ENCODE measurements around the gene KRTAP16-1. TPM values are rescaled to one million over a fixed set of nuclear protein-coding genes. Genes with fewer than 3 reads are reported as not detected.

The KRTAP16-1 gene
- total and polyA plus RNA-seq, 10 of the 15 experiments (the other 5 are each of a cell fraction or from before 2014, with no cell fraction given), result 0.23 TPM; not detected in 9

- TF ChIP-seq GABPA (IDR thresholded peaks at IDR 0.05; ENCODE audit: low read depth), result no peak
- TF ChIP-seq, protein P1, sequence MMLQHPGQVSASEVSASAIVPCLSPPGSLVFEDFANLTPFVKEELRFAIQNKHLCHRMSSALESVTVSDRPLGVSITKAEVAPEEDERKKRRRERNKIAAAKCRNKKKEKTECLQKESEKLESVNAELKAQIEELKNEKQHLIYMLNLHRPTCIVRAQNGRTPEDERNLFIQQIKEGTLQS (IDR thresholded peaks at IDR 0.05; ENCODE audit: borderline replicate concordance, extremely low read depth, low read depth, low read length), result no peak
- TF ChIP-seq, protein P2, sequence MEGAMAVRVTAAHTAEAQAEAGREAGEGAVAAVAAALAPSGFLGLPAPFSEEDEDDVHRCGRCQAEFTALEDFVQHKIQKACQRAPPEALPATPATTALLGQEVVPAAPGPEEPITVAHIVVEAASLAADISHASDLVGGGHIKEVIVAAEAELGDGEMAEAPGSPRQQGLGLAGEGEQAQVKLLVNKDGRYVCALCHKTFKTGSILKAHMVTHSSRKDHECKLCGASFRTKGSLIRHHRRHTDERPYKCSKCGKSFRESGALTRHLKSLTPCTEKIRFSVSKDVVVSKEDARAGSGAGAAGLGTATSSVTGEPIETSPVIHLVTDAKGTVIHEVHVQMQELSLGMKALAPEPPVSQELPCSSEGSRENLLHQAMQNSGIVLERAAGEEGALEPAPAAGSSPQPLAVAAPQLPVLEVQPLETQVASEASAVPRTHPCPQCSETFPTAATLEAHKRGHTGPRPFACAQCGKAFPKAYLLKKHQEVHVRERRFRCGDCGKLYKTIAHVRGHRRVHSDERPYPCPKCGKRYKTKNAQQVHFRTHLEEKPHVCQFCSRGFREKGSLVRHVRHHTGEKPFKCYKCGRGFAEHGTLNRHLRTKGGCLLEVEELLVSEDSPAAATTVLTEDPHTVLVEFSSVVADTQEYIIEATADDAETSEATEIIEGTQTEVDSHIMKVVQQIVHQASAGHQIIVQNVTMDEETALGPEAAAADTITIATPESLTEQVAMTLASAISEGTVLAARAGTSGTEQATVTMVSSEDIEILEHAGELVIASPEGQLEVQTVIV (IDR thresholded peaks at IDR 0.05; ENCODE audit: borderline replicate concordance, partially characterized antibody), result no peak
- TF ChIP-seq JUND (IDR thresholded peaks at IDR 0.05; ENCODE audit: low read depth, low read length), result no peak
- TF ChIP-seq SMAD1 (IDR thresholded peaks at IDR 0.05; ENCODE audit: low read depth, partially characterized antibody), result no peak
- TF ChIP-seq YBX1 (IDR thresholded peaks at IDR 0.05), result no peak
These were observed 1.5 kb downstream of the KRTAP16-1 start (continued) for GRCh38 chr17:41307647-41308046.

DNA sequence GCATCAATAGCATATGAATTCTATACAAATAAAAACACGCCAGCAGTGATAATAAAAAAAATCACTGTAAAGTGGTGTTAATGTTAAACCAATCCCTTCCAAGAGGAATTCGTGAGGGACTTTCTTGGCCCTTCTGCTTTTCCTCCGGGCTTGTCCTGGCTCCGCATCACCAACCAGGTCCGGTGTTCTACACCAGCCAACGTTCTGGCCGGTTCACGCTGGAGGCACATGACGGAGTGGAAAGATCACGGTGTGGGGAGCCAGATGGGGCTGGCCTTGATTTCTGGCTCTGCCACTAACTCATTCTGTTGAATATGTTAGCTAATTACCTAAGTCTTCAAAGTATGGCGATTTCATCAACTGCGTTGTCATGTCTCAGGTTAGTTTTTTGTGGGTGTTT lies 5.0 kb downstream of the KRTAP16-1 start:
- Histone ChIP-seq H3K27me3 (replicated peaks in 1 of 2; ENCODE audit: control insufficient read depth in 2 of 2, insufficient read depth in 2 of 2, low read length in 1 of 2) (peaks cover 3 to 6% of the 10 kb centered on the region in 2 experiments; a peak in 2 of 4 replicates), H3K4me3 (no peak overlapping the region), H3K27ac (ENCODE audit: control insufficient read depth, insufficient read depth) (no peak overlapping the region), H3K9ac (ENCODE audit: control insufficient read depth, insufficient read depth, low read length) (no peak overlapping the region), H3K4me2 (ENCODE audit: control insufficient read depth, insufficient read depth) (no peak overlapping the region), H3K79me2 (ENCODE audit: control insufficient read depth, insufficient read depth, low read length) (no peaks in the 10 kb centered on the region), H3K4me1 (ENCODE audit: control insufficient read depth, insufficient read depth, low read length) (no peaks in the 10 kb centered on the region; the same call in 1 of the 2 replicates), H3K9me3 (replicated peaks; ENCODE audit: control insufficient read depth, insufficient read depth, low read length) (no peaks in the 10 kb centered on the region; the same call in 2 of the 3 replicates), H2AFZ (ENCODE audit: control insufficient read depth, low read depth, low read length) (no peak overlapping the region), H3K36me3 (ENCODE audit: control insufficient read depth in 2 of 2, insufficient read depth in 2 of 2, low read length in 1 of 2) (no peaks in the 10 kb centered on the region), H4K20me1 (ENCODE audit: control insufficient read depth, insufficient read depth) (no peaks in the 10 kb centered on the region)
- FAIRE-seq (no peak), DNase-seq (ENCODE audit: low read depth, low spot score) (no peak), ATAC-seq (no peak)
- RAD21 ChIA-PET (ENCODE audit: unreplicated experiment), result no interaction called here
- SMC1A ChIA-PET (ENCODE audit: uncharacterized antibody, unreplicated experiment), result interaction anchor here (0.5 kb wide), 1 partner anchor 18 kb away, joined by 3 read pairs; no protein-coding TSS in a partner anchor
- WGBS (ENCODE audit: insufficient coverage, insufficient replicate concordance, low lambda C conversion rate, missing lambda C conversion rate), result 57% methylated on average over 12 of the region's 12 CpGs
- intact Hi-C loops (cut with micrococcal nuclease; ENCODE audit: unreplicated experiment) (no loop called here), in situ Hi-C loops (cut with MboI) (no loop called here)
- no TSS peak for BruUV-seq (replicated peaks)
- POLR2A ChIA-PET, result no interaction called here
- CTCF ChIA-PET, result no interaction called here
- TF ChIP-seq EP300 (IDR thresholded peaks at IDR 0.05; ENCODE audit: borderline replicate concordance in 1 of 2, control insufficient read depth in 1 of 2, low read depth in 2 of 2, low read length in 2 of 2) (no peak), RBBP5 (conservative IDR thresholded peaks at IDR 0.05) (no peak), IRF4 (IDR thresholded peaks at IDR 0.05; ENCODE audit: low read depth, low read length) (no peak), SMARCA5 (IDR thresholded peaks at IDR 0.05) (no peak), JUNB (IDR thresholded peaks at IDR 0.05) (no peak), HDAC2 (IDR thresholded peaks at IDR 0.05) (no peak), NFYB (IDR thresholded peaks at IDR 0.05; ENCODE audit: insufficient read depth, low read depth, low read length) (no peak), ATF7 (IDR thresholded peaks at IDR 0.05; ENCODE audit: low read depth) (no peak), TCF12 (IDR thresholded peaks at IDR 0.05; ENCODE audit: low read depth, low read length) (no peak), KLF5 (IDR thresholded peaks at IDR 0.05; ENCODE audit: partially characterized antibody) (no peak), SUPT20H (IDR thresholded peaks at IDR 0.05; ENCODE audit: borderline replicate concordance, control insufficient read depth, low read depth, low read length) (no peak)
- TF ChIP-seq, protein P3, sequence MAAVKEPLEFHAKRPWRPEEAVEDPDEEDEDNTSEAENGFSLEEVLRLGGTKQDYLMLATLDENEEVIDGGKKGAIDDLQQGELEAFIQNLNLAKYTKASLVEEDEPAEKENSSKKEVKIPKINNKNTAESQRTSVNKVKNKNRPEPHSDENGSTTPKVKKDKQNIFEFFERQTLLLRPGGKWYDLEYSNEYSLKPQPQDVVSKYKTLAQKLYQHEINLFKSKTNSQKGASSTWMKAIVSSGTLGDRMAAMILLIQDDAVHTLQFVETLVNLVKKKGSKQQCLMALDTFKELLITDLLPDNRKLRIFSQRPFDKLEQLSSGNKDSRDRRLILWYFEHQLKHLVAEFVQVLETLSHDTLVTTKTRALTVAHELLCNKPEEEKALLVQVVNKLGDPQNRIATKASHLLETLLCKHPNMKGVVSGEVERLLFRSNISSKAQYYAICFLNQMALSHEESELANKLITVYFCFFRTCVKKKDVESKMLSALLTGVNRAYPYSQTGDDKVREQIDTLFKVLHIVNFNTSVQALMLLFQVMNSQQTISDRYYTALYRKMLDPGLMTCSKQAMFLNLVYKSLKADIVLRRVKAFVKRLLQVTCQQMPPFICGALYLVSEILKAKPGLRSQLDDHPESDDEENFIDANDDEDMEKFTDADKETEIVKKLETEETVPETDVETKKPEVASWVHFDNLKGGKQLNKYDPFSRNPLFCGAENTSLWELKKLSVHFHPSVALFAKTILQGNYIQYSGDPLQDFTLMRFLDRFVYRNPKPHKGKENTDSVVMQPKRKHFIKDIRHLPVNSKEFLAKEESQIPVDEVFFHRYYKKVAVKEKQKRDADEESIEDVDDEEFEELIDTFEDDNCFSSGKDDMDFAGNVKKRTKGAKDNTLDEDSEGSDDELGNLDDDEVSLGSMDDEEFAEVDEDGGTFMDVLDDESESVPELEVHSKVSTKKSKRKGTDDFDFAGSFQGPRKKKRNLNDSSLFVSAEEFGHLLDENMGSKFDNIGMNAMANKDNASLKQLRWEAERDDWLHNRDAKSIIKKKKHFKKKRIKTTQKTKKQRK (IDR thresholded peaks at IDR 0.05; ENCODE audit: low read depth, low read length), result no peak
